Heart left ventricle (tissue), 16 donors: ENCODE results near the gene TRIM41. TPM values are rescaled to one million over a fixed set of nuclear protein-coding genes. Genes with fewer than 3 reads are reported as not detected.

Source experiments
- ATAC-seq, 4 donors: fragments of 200-7000 bp; cut with Tn5 transposase; one replicate each; pipeline ENCODE4 v1.9.1; 2020 to 2022; ENCODE audit warnings: moderate library complexity in 4 of 4, mild to moderate bottlenecking in 3 of 4, moderate number of reproducible peaks in 1 of 4
- DNase-seq, 5 donors: peaks; one replicate each; pipeline ENCODE4 v3.0.0-alpha.2; 2020
- H3K27ac ChIP-seq, 12 donors: fragments of 200-600 bp; sonication (generic) in 4 of 12; one replicate each; pipeline versions ENCODE4 v1.5.0 to v1.8.0; 2016 to 2022; ENCODE audit warnings: mild to moderate bottlenecking in 2 of 12
- H3K27me3 ChIP-seq, 9 donors: fragments of 200-600 bp; sonication (generic) in 2 of 9; one replicate each; pipeline versions ENCODE4 v1.5.1 to v1.8.0; 2016 to 2022; ENCODE audit warnings: mild to moderate bottlenecking in 3 of 9
- H3K36me3 ChIP-seq, 9 donors: fragments of 200-600 bp; sonication (generic) in 2 of 9; one replicate each; pipeline versions ENCODE4 v1.5.0 to v1.8.0; 2018 to 2022; ENCODE audit warnings: mild to moderate bottlenecking in 2 of 9
- H3K4me1 ChIP-seq, 12 donors: fragments of 200-600 bp; sonication (generic) in 4 of 12; one replicate each; pipeline versions ENCODE4 v1.5.0 to v1.8.0; 2016 to 2022; ENCODE audit warnings: mild to moderate bottlenecking in 3 of 12
- H3K4me3 ChIP-seq, 12 donors: fragments of 200-600 bp; sonication (generic) in 4 of 12; one replicate each; pipeline versions ENCODE4 v1.5.0 to v1.8.0; 2017 to 2022; ENCODE audit warnings: mild to moderate bottlenecking in 9 of 12, moderate library complexity in 4 of 12
- H3K9me3 ChIP-seq, 12 donors: fragments of 200-600 bp; sonication (generic) in 4 of 12; one replicate each; pipeline versions ENCODE4 v1.5.0 to v1.8.0; 2016 to 2022; ENCODE audit warnings: mild to moderate bottlenecking in 1 of 12
- CTCF ChIP-seq, 12 donors: fragments of 200-600 bp; sonication (generic) in 4 of 12; IDR thresholded peaks; one replicate each; pipeline versions ENCODE4 v1.5.0 to v1.8.0; 2018 to 2022; ENCODE audit warnings: antibody characterized with exemption in 12 of 12, mild to moderate bottlenecking in 5 of 12
- POLR2A ChIP-seq, 2 donors: fragments of 450-650 bp; IDR thresholded peaks; one replicate each; pipeline ENCODE4 v1.6.1; 2017; ENCODE audit warnings: antibody characterized with exemption in 2 of 2, mild to moderate bottlenecking in 2 of 2, moderate library complexity in 2 of 2
- WGBS, 4 donors: extraction: QIAGEN DNeasy Blood & Tissue Kit in 2 of 4; methylation state at CpG; one replicate each; pipeline versions ENCODE4 v1.1.5 to v1.1.7; 2013 to 2018; 5-methylcytosine and 5-hydroxymethylcytosine counted together
- intact Hi-C, 10 donors: fragments of 100-400 bp; cut with DNase I; formaldehyde crosslinking; loops; one replicate each; pipeline versions ENCODE4 v1.11.1 to v1.14.2; 2022
- polyA plus RNA-seq, 2 donors: library from polyadenylated mRNA; stranded (reverse); fragments of 200-250 nt; gene quantifications; one replicate each; pipeline ENCODE4 v1.2.3, GENCODE V29; 2013
- total RNA-seq, 9 donors: library from RNA; depleted of rRNA in 2 of 9; stranded (reverse); fragments of >200 nt in 2 of 9; fragmentation: NEBNext Ultra II Directional in 3 of 9; extraction: Animal tissue kit (Norgen Biotek cat#: 25700) in 3 of 9; gene quantifications; one replicate each; pipeline versions ENCODE4 v1.1.0 to v1.2.4, GENCODE V29; 2016 to 2023
- donor health status: ischemic (EF 13 %, LVEDD 7.1; RV severe dilation, severe dysfunction).
- donor health status: healthy with polysubstance abuse.
- donor health status: DM: no; HTN: yes; CAD: no.
- donor health status: DM: no; HTN: no; CAD: no.
- donor health status: ischemic (EF 25% LVEDD 6.9; RV normal size, moderate dysfunction).
- donor health status: ischemic (EF 25% LVEDD 5.7; RV mildly dilated, moderate dysfunction).
- donor health status: healthy.
- donor health status: DM: yes; HTN: yes; CAD: no.
- donor health status: ischemic (EF 35%, LVEDD 5.7; RV mildly dilated, moderate dysfunction).
- donor health status: nonischemic (EF 11% LVEDD 7.7; RV severe dilation, severe dysfunction).
- donor health status: DM: yes; HTN: yes; CAD: no.
- donor health status: PGD.
- donor health status: ischemic (EF 29% LVEDD 5.4; RV normal size, mild dysfunction).
- donor health status: nonischemic (EF 23%, LVEDD 6.1; RV moderate dilation, normal function).

The TRIM41 gene
- total and polyA plus RNA-seq, 11 donors: 12.3 to 27.3 (median 22.4) TPM

- TF ChIP-seq CTCF (IDR thresholded peaks at IDR 0.05) (peak in 4 of 12 donors; percentile 6 to 14 (median 10)), POLR2A (IDR thresholded peaks at IDR 0.05) (no peak)
- H3K36me3 ChIP-seq: no peaks in the 10 kb centered on the region
- ATAC-seq: peak; percentile 3 to 38 (median 19)
- 0 to 1% (median 0%) methylated on average over 34 to 35 of the region's 35 CpGs for WGBS, 4 donors
- H3K9me3 ChIP-seq: no peaks in the 10 kb centered on the region
- peak overlapping the region; percentile 17 to 97 (median 86) for H3K27ac ChIP-seq
- intact Hi-C loops: loop anchor here in 8 of 10 donors (1.0 to 10.0 kb wide), 12 partner anchors 17 to 404 kb away; partner anchors contain the start of genes TRIM41 (in 5 of the 8), TRIM52 (in 4 of the 8), MGAT1 (in 1 of the 8) and ZFP62 (in 1 of the 8)
- H3K27me3 ChIP-seq: no peaks in the 10 kb centered on the region
- peaks cover 0 to 47% (median 18%) of the 10 kb centered on the region in 12 donors for H3K4me1 ChIP-seq
- peak; percentile 66 to 79 (median 75) for DNase-seq
- peak overlapping the region; percentile 61 to 93 (median 83) for H3K4me3 ChIP-seq
Measured at GRCh38 chr5:181188700-181189362, 34.2 kb upstream of the TRIM41 start.

DNA sequence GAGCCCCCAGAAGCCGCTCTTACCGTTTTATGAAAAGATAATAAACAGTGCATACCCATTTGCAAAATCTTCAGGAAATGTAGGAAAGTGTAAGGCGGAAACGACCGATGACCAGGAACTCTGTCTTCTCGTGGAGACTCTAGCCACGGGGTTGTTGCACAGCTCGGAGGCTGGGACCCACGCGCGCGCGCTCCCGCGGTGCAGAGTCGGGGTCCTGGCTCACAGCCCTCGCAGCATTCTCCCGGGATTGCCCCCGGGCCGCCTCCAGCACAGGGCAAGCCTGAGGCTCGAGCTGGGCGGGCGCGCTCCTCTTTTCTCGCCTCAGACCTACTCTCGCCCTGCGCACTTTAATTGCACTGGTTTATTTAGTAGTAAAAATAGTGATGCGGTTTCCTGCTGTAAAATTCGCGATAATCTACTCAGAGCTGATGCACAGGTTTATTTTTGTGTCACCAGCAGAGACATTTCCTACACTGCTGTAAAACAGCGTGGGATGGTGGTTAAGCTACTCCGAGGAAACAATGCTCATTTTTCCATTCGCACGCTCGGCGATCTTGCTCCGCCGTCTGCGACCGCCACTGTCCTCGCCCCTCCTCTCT, 33.6 kb upstream of the TRIM41 start:
- H3K27me3 ChIP-seq: no peaks in the 10 kb centered on the region
- no peaks in the 10 kb centered on the region for H3K9me3 ChIP-seq
- TF ChIP-seq POLR2A (IDR thresholded peaks at IDR 0.05) (no peak), CTCF (IDR thresholded peaks at IDR 0.05) (no peak)
- H3K36me3 ChIP-seq: no peaks in the 10 kb centered on the region
- peak in 1 of 4 donors; percentile 1 for ATAC-seq
- H3K4me3 ChIP-seq: peak overlapping the region; percentile 61 to 93 (median 83)
- intact Hi-C loops: loop anchor here in 6 of 10 donors (2.0 to 10.0 kb wide), 8 partner anchors 17 to 405 kb away; partner anchors contain the start of genes TRIM52 (in 4 of the 6), TRIM41 (in 3 of the 6), MGAT1 (in 1 of the 6) and ZFP62 (in 1 of the 6)
- H3K4me1 ChIP-seq: peaks cover 0 to 43% (median 16%) of the 10 kb centered on the region in 12 donors
- WGBS, 4 donors: 0 to 1% (median 0%) methylated on average over 41 of the region's 41 CpGs
- H3K27ac ChIP-seq: peak overlapping the region in 11 of 12 donors; percentile 38 to 97 (median 90)
- DNase-seq: peak in 2 of 5 donors; percentile 48 to 49

- H3K27me3 ChIP-seq: no peaks in the 10 kb centered on the region
- H3K36me3 ChIP-seq: no peaks in the 10 kb centered on the region
- no peaks in the 10 kb centered on the region for H3K9me3 ChIP-seq
- peak overlapping the region in 11 of 12 donors; percentile 81 to 97 (median 94) for H3K27ac ChIP-seq
- ATAC-seq (no peak), DNase-seq (peak in 2 of 5 donors; percentile 39 to 71)
- WGBS, 4 donors: 0 to 2% (median 1%) methylated on average over 20 to 52 of the region's 52 CpGs
- TF ChIP-seq CTCF (IDR thresholded peaks at IDR 0.05) (no peak), POLR2A (IDR thresholded peaks at IDR 0.05) (no peak)
- intact Hi-C loops: loop anchor here in 8 of 10 donors (1.0 to 10.0 kb wide), 10 partner anchors 17 to 405 kb away; partner anchors contain the start of genes TRIM52 (in 6 of the 8), TRIM41 (in 3 of the 8), MGAT1 (in 1 of the 8) and ZFP62 (in 1 of the 8)
- peak overlapping the region; percentile 61 to 93 (median 83) for H3K4me3 ChIP-seq
- peaks cover 0 to 42% (median 15%) of the 10 kb centered on the region in 12 donors for H3K4me1 ChIP-seq
Measured at GRCh38 chr5:181189962-181190710, 32.9 kb upstream of the TRIM41 start.
